Neural cell (in vitro differentiated cells): Measurements from ENCODE around the gene ASIC4. TPM values are rescaled to one million over a fixed set of nuclear protein-coding genes. Genes with fewer than 3 reads are reported as not detected.
A peak's percentile ranks its signal among the peaks of the same experiment; 100 is the strongest.

Experiments used
- H2AFZ ChIP-seq: fragments of 200-600, 300-800 bp; sonication (generic), shearing (Covaris generic); 2 replicates; pipeline ENCODE4 v1.6.0; 2014; ENCODE audit warnings: low read depth, mild to moderate bottlenecking, antibody characterized with exemption, low read length, moderate library complexity
- H3F3A ChIP-seq: fragments of 200-600 bp; shearing (Covaris generic); 2 replicates; pipeline ENCODE4 v1.6.1; 2016; ENCODE audit warnings: mild to moderate bottlenecking, moderate library complexity, mixed read lengths, antibody characterized with exemption, low read length; ENCODE audit not compliant: insufficient read depth, poor library complexity, severe bottlenecking
- H3K27ac ChIP-seq: fragments of 200-600, 300-800 bp; sonication (generic), shearing (Covaris generic); 2 replicates; pipeline ENCODE4 v1.5.1; 2014; ENCODE audit warnings: mild to moderate bottlenecking, low read length, moderate library complexity
- H3K27me3 ChIP-seq: fragments of 300-800, 200-600 bp; sonication (generic), shearing (Covaris generic); 2 replicates; pipeline ENCODE4 v1.6.0; 2014; ENCODE audit warnings: mild to moderate bottlenecking, low read depth, low read length, moderate library complexity; ENCODE audit not compliant: insufficient read depth
- H3K36me3 ChIP-seq: fragments of 300-800, 200-600 bp; sonication (generic), shearing (Covaris generic); 2 replicates; pipeline ENCODE4 v1.5.1; 2014; ENCODE audit warnings: mild to moderate bottlenecking, antibody characterized with exemption, low read length, moderate library complexity; ENCODE audit not compliant: insufficient read depth
- H3K4me2 ChIP-seq: fragments of 300-800, 200-600 bp; sonication (generic), shearing (Covaris generic); 2 replicates; pipeline ENCODE4 v1.6.0; 2014; ENCODE audit warnings: mild to moderate bottlenecking, low read length
- H3K4me3 ChIP-seq: fragments of 300-800, 200-600 bp; sonication (generic), shearing (Covaris generic); 2 replicates; pipeline ENCODE4 v1.5.1; 2014; ENCODE audit warnings: mild to moderate bottlenecking, low read length, moderate library complexity
- H3K79me2 ChIP-seq: fragments of 200-600 bp; shearing (Covaris generic); replicated peaks from 2 replicates; pipeline ENCODE4 v1.6.0; 2014; ENCODE audit warnings: mild to moderate bottlenecking, low read length, moderate library complexity; ENCODE audit not compliant: insufficient read depth
- H3K9ac ChIP-seq: fragments of 300-800, 200-600 bp; sonication (generic), shearing (Covaris generic); 2 replicates; pipeline ENCODE4 v1.6.1; 2016; ENCODE audit warnings: mild to moderate bottlenecking, low read length, mixed read lengths
- H3K9me2 ChIP-seq: fragments of 200-600 bp; shearing (Covaris generic); 2 replicates; pipeline ENCODE4 v1.6.1; 2016; ENCODE audit warnings: mild to moderate bottlenecking, low read length, mixed read lengths; ENCODE audit not compliant: insufficient read depth
- H3K9me3 ChIP-seq: fragments of 200-600, 300-800 bp; sonication (generic), shearing (Covaris generic); 2 replicates; pipeline ENCODE4 v1.6.1; 2016; ENCODE audit warnings: mild to moderate bottlenecking, mixed run types, low read length, moderate library complexity, mixed read lengths
- H4K20me1 ChIP-seq: fragments of 200-600 bp; shearing (Covaris generic); 2 replicates; pipeline ENCODE4 v1.6.1; 2016; ENCODE audit warnings: mild to moderate bottlenecking, mixed run types; ENCODE audit not compliant: insufficient read depth
- CTCF ChIP-seq: fragments of 450-650 bp; IDR thresholded peaks from 2 replicates; pipeline ENCODE4 v1.5.1; 2014; ENCODE audit warnings: antibody characterized with exemption, mild to moderate bottlenecking, moderate library complexity; ENCODE audit not compliant: poor library complexity, severe bottlenecking
- EP300 ChIP-seq: fragments of 450-650 bp; conservative IDR thresholded peaks from 2 replicates; pipeline ENCODE4 v1.6.1; 2014; ENCODE audit warnings: antibody characterized with exemption, mild to moderate bottlenecking, moderate library complexity; ENCODE audit not compliant: poor library complexity, severe bottlenecking
- EZH2 ChIP-seq: fragments of 200-600, 300-800 bp; shearing (Covaris generic), sonication (generic); IDR thresholded peaks from 2 replicates; pipeline ENCODE4 v1.6.1; 2014; ENCODE audit warnings: antibody characterized with exemption, low read length, borderline replicate concordance, mild to moderate bottlenecking; ENCODE audit not compliant: insufficient read depth, poor library complexity, severe bottlenecking
- MXI1 ChIP-seq: fragments of 450-650 bp; conservative IDR thresholded peaks from 2 replicates; pipeline ENCODE4 v1.6.1; 2014; ENCODE audit warnings: antibody characterized with exemption, mild to moderate bottlenecking; ENCODE audit not compliant: poor library complexity, severe bottlenecking
- POLR2AphosphoS5 ChIP-seq: IDR thresholded peaks from 2 replicates; pipeline ENCODE4 v1.6.1; 2012
- RAD21 ChIP-seq: fragments of 450-650 bp; conservative IDR thresholded peaks from 2 replicates; pipeline ENCODE4 v1.6.1; 2014; ENCODE audit warnings: antibody characterized with exemption, mild to moderate bottlenecking, moderate library complexity
- SMC3 ChIP-seq: fragments of 450-650 bp; conservative IDR thresholded peaks from 2 replicates; pipeline ENCODE4 v1.6.1; 2014; ENCODE audit warnings: antibody characterized with exemption, mild to moderate bottlenecking, moderate library complexity; ENCODE audit not compliant: poor library complexity
- TAF1 ChIP-seq: IDR thresholded peaks from 2 replicates; pipeline ENCODE4 v1.6.1; 2012; ENCODE audit warnings: low read depth
- polyA minus RNA-seq: library from RNA; depleted of rRNA, polyadenylated mRNA; stranded (reverse); fragments of >200 nt; gene quantifications from 2 replicates; pipeline ENCODE4 v1.2.3, GENCODE V29; 2014
- polyA plus RNA-seq: library from polyadenylated mRNA; depleted of rRNA; stranded (reverse); fragments of >200 nt; gene quantifications from 2 replicates; pipeline ENCODE4 v1.2.3, GENCODE V29; 2014
- TF ChIP-seq, protein P1 (sequence below): IDR thresholded peaks from 2 replicates; pipeline ENCODE4 v1.6.1; 2012; ENCODE audit warnings: borderline replicate concordance

ASIC4 gene, protein sequence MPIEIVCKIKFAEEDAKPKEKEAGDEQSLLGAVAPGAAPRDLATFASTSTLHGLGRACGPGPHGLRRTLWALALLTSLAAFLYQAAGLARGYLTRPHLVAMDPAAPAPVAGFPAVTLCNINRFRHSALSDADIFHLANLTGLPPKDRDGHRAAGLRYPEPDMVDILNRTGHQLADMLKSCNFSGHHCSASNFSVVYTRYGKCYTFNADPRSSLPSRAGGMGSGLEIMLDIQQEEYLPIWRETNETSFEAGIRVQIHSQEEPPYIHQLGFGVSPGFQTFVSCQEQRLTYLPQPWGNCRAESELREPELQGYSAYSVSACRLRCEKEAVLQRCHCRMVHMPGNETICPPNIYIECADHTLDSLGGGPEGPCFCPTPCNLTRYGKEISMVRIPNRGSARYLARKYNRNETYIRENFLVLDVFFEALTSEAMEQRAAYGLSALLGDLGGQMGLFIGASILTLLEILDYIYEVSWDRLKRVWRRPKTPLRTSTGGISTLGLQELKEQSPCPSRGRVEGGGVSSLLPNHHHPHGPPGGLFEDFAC
- polyA plus RNA-seq (2.7 and 8.9 TPM in 2 replicates), polyA minus RNA-seq (1.9 and 2.9 TPM in 2 replicates)

DNA sequence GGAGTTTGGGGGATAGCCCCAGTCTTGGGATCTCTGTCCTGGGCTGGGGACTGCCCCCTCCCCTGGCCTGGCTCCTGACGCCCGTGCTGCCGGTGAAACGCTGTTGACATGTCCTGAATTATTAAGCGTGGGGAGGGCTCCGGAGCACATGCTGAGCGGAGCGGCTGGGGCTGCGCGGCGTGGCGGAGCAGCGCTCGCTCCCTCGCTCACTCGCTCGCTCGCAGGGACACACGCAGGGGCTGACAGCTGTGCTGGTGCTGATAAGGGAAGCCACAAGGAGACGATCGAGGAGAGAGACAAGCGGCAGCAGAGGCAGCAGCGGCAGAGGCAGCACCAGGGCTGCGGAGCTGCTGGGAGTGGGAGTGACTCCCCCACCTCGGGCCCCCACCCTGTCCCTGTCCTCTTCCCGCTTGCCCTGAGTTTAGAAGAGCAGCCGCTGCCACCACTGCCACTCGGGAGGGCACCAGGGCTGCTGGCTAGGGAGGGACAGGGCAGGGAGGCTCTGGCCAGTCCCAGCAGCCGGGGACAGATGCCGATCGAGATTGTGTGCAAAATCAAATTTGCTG lies at the start of gene ASIC4:
ASIC4 (plus strand) TSS at position 287 of the 566 bp plus-strand sequence; CDS start at position 530, 243 bp downstream.
- H3K4me2 ChIP-seq: peak within 1 kb of the TSS; percentile 73
- H3K9me3 ChIP-seq: no peaks in the 10 kb centered on the region
- H3K79me2 ChIP-seq: no peaks in the 10 kb centered on the region
- peak within 1 kb of the TSS; percentile 59 for H3K9ac ChIP-seq
- no peak within 1 kb of the TSS for H2AFZ ChIP-seq
- no peaks in the 10 kb centered on the region for H4K20me1 ChIP-seq
- peak within 1 kb of the TSS; percentile 59 for H3K4me3 ChIP-seq
- TF ChIP-seq RAD21 (peak; percentile 43), CTCF (peak; percentile 38), EP300 (peak; percentile 44), EZH2 (no peak), POLR2AphosphoS5 (peak; percentile 43), SMC3 (no peak), TAF1 (no peak), MXI1 (peak; percentile 56)
- TF ChIP-seq, protein P1, sequence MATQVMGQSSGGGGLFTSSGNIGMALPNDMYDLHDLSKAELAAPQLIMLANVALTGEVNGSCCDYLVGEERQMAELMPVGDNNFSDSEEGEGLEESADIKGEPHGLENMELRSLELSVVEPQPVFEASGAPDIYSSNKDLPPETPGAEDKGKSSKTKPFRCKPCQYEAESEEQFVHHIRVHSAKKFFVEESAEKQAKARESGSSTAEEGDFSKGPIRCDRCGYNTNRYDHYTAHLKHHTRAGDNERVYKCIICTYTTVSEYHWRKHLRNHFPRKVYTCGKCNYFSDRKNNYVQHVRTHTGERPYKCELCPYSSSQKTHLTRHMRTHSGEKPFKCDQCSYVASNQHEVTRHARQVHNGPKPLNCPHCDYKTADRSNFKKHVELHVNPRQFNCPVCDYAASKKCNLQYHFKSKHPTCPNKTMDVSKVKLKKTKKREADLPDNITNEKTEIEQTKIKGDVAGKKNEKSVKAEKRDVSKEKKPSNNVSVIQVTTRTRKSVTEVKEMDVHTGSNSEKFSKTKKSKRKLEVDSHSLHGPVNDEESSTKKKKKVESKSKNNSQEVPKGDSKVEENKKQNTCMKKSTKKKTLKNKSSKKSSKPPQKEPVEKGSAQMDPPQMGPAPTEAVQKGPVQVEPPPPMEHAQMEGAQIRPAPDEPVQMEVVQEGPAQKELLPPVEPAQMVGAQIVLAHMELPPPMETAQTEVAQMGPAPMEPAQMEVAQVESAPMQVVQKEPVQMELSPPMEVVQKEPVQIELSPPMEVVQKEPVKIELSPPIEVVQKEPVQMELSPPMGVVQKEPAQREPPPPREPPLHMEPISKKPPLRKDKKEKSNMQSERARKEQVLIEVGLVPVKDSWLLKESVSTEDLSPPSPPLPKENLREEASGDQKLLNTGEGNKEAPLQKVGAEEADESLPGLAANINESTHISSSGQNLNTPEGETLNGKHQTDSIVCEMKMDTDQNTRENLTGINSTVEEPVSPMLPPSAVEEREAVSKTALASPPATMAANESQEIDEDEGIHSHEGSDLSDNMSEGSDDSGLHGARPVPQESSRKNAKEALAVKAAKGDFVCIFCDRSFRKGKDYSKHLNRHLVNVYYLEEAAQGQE: no peak
- peak within 1 kb of the TSS; percentile 12 for H3K27ac ChIP-seq
- H3K36me3 ChIP-seq: no peaks in the 10 kb centered on the region
- H3K9me2 ChIP-seq: no peaks in the 10 kb centered on the region
- no peaks in the 10 kb centered on the region for H3K27me3 ChIP-seq
- no peaks in the 10 kb centered on the region for H3F3A ChIP-seq

DNA sequence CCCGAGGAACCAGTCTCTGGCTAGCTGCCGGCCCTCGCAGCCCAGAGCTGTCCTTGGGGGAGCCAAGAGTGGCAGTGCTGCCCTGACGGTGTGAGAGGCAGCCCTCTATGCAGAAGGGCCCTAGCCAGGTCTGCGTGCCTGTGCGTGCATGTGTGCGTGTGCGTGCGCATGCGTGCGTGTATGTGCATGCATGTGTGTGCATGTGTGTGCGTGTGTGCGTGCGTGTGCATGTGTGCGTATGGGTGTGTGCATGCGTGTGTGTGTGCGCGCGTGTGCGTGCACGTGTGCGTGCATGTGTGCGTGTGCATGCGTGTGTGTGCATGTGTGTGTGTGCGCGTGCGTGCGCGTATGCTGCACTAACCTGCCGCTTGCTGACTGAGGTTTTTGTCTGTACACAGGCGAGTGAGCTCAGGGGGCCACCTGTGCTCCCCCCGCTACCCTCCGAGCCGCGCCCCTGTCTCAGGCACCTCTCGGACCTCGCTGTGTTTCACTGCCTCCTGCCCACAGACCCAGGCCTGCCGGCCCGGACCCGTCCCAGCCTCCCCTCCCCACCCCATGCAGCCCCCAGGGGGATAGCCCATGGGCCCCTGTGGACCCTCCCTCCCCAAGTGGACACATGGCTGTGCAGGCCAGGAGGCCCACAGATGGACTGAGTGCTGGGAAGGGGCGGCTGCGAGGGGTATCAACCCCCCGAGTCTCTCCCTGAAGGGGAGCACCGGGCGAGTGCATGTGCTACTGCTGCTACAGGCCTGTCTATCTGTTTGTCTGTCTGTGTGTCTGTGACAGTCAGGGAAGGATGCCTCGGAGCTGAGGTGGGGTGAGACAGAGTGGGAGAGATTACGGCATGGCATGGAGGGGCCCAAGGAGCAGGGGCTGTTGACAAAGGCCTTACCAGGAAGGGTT lies 48.4 kb upstream of the ASIC4 start:
- H3K79me2 ChIP-seq: no peaks in the 10 kb centered on the region
- no peaks in the 10 kb centered on the region for H3K27me3 ChIP-seq
- no peaks in the 10 kb centered on the region for H3F3A ChIP-seq
- no peaks in the 10 kb centered on the region for H3K9me2 ChIP-seq
- H2AFZ ChIP-seq: no peak overlapping the region
- no peaks in the 10 kb centered on the region for H3K36me3 ChIP-seq
- H4K20me1 ChIP-seq: no peaks in the 10 kb centered on the region
- no peak overlapping the region for H3K9ac ChIP-seq
- no peaks in the 10 kb centered on the region for H3K9me3 ChIP-seq
- H3K4me3 ChIP-seq: no peak overlapping the region
- no peak overlapping the region for H3K27ac ChIP-seq
- H3K4me2 ChIP-seq: no peak overlapping the region
- TF ChIP-seq TAF1 (no peak), MXI1 (no peak), RAD21 (no peak), POLR2AphosphoS5 (no peak), SMC3 (no peak), EP300 (no peak), EZH2 (no peak)
- TF ChIP-seq, protein P1: no peak
